GM23338 (cell line): Measurements from ENCODE around the gene PCCB.

ENCODE experiments used
- CREB1 ChIP-seq: fragments of 250-450 bp; sonication (Bioruptor Pico); IDR thresholded peaks from 2 replicates; pipeline ENCODE4 v1.5.0; 2020; ENCODE audit warnings: low read depth, mild to moderate bottlenecking, moderate library complexity
- EZH2 ChIP-seq: fragments of 200-600 bp; sonication (generic); IDR thresholded peaks from one replicate; pipeline ENCODE4 v1.8.0; 2017; ENCODE audit warnings: antibody characterized with exemption, mild to moderate bottlenecking, low read depth; ENCODE audit not compliant: unreplicated experiment
- EZH2phosphoT487 ChIP-seq: fragments of 200-600 bp; sonication (generic); IDR thresholded peaks from one replicate; pipeline ENCODE4 v1.8.1; 2018; ENCODE audit warnings: antibody characterized with exemption; ENCODE audit not compliant: unreplicated experiment
- POLR2AphosphoS5 ChIP-seq: IDR thresholded peaks from 2 replicates; pipeline ENCODE4 v1.6.1; 2016; ENCODE audit warnings: antibody characterized with exemption, low read depth
- ZNF114 ChIP-seq: fragments of 250-450 bp; sonication (Bioruptor Pico); IDR thresholded peaks from 2 replicates; pipeline ENCODE4 v1.5.0; 2020; ENCODE audit warnings: mild to moderate bottlenecking, moderate library complexity
- ZNF331 ChIP-seq: fragments of 250-450 bp; sonication (Bioruptor Pico); IDR thresholded peaks from 2 replicates; pipeline ENCODE4 v1.5.0; 2020; ENCODE audit warnings: low read depth, mild to moderate bottlenecking, moderate library complexity
- TF ChIP-seq, protein P1 (sequence below), 2 experiments: fragments of 200-600 bp in 1 of 2; sonication (generic) in 1 of 2; conservative IDR thresholded peaks; 2 replicates each; pipeline versions ENCODE4 v1.5.1 to v1.6.1; 2016 to 2017; ENCODE audit warnings: antibody characterized with exemption in 2 of 2, low read depth in 2 of 2, mild to moderate bottlenecking in 2 of 2, moderate library complexity in 1 of 2
- TF ChIP-seq, protein P2 (sequence below): IDR thresholded peaks from one replicate; pipeline ENCODE4 v1.6.1; 2018; ENCODE audit warnings: antibody characterized with exemption; ENCODE audit not compliant: unreplicated experiment

DNA sequence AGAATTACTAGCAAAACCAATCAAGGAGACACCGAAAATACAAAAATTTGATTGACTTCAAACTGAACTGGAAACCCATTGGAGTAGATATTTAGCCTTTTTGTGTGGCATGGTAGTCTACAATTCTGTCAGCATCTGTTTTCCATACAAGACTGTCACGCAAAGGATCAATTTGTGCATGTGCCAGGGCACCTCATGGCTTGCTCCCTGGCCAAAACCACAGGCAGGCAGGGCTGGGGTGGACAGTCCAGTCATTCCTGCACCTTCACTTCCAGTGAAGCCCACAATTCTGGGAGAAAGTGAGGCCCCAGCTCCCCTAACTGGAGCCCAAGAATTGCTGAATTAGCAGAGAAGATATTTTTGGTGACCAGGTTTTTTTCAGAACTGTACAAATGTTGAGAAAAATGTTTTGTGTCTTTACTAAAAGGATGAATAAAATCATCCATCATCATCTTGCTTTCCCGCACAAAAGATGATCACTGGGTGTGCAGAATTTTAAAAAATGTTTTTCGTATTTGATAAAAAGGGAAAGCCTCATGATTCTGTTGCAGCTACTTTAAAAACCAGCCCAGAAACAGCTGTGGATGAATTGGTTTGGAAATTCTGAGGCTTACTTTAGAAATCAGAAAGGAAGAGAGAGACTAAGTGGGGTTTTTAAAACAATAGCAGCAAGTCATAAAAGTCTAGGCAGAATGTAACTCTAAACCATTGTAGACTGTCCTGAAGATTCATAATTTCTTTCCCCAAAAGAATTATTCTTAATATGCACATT lies 86.4 kb downstream of the PCCB start:
- TF ChIP-seq, protein P1, sequence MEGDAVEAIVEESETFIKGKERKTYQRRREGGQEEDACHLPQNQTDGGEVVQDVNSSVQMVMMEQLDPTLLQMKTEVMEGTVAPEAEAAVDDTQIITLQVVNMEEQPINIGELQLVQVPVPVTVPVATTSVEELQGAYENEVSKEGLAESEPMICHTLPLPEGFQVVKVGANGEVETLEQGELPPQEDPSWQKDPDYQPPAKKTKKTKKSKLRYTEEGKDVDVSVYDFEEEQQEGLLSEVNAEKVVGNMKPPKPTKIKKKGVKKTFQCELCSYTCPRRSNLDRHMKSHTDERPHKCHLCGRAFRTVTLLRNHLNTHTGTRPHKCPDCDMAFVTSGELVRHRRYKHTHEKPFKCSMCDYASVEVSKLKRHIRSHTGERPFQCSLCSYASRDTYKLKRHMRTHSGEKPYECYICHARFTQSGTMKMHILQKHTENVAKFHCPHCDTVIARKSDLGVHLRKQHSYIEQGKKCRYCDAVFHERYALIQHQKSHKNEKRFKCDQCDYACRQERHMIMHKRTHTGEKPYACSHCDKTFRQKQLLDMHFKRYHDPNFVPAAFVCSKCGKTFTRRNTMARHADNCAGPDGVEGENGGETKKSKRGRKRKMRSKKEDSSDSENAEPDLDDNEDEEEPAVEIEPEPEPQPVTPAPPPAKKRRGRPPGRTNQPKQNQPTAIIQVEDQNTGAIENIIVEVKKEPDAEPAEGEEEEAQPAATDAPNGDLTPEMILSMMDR (conservative IDR thresholded peaks at IDR 0.05; ENCODE audit: low read depth in 2 of 2), result no peak
- no peak for TF ChIP-seq EZH2phosphoT487
- TF ChIP-seq POLR2AphosphoS5, result no peak
- TF ChIP-seq ZNF331 (CRISPR knock-in tag), result no peak
- no peak for TF ChIP-seq EZH2
- TF ChIP-seq, protein P2, sequence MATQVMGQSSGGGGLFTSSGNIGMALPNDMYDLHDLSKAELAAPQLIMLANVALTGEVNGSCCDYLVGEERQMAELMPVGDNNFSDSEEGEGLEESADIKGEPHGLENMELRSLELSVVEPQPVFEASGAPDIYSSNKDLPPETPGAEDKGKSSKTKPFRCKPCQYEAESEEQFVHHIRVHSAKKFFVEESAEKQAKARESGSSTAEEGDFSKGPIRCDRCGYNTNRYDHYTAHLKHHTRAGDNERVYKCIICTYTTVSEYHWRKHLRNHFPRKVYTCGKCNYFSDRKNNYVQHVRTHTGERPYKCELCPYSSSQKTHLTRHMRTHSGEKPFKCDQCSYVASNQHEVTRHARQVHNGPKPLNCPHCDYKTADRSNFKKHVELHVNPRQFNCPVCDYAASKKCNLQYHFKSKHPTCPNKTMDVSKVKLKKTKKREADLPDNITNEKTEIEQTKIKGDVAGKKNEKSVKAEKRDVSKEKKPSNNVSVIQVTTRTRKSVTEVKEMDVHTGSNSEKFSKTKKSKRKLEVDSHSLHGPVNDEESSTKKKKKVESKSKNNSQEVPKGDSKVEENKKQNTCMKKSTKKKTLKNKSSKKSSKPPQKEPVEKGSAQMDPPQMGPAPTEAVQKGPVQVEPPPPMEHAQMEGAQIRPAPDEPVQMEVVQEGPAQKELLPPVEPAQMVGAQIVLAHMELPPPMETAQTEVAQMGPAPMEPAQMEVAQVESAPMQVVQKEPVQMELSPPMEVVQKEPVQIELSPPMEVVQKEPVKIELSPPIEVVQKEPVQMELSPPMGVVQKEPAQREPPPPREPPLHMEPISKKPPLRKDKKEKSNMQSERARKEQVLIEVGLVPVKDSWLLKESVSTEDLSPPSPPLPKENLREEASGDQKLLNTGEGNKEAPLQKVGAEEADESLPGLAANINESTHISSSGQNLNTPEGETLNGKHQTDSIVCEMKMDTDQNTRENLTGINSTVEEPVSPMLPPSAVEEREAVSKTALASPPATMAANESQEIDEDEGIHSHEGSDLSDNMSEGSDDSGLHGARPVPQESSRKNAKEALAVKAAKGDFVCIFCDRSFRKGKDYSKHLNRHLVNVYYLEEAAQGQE, result no peak
- TF ChIP-seq CREB1, result no peak
- TF ChIP-seq ZNF114 (CRISPR knock-in tag), result no peak
